Measurements from ENCODE around the gene PPP1R7.

PPP1R7 gene

DNA sequence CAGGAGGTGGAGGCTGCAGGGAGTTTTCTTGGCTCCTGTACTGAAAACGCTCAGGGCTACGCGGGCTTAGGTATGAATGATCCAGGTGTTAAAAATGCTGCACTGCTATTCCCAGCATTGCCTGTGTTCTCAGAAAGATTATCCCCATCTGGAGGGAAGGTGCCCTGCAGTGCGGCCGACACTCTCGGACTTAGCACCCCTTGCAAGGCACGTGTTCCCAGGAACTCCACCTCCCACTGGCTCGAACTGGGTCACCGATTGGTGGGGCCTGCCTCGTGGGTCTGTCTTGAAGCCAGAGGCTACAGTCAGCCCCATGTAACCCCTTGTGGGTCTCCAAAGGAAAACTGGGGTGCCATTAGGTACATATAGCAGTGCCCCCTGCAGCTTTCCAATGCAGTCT, 63.9 kb downstream of the PPP1R7 start:
- no peak for DNase-seq (ENCODE audit: low read depth)

DNA sequence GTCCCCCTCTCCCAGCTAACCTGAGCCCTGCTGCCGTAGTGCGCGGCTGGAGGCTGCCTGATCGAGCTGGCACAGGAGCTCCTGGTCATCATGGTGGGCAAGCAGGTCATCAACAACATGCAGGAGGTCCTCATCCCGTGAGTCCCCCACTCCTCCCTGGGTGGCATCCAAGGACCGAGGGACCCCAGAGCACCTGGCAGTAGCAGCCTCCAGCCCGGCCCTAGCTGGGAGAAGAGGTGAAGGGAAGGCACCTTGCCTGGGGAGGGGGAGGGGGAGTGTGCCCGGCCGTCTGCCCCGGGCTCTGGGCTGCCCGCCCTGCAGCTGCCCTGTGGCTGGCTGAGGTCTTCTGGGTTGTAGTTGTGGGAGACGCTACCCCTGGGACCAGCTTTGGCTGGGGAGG, 64.5 kb downstream of the PPP1R7 start:
- no peak for DNase-seq (ENCODE audit: low read depth)

DNA sequence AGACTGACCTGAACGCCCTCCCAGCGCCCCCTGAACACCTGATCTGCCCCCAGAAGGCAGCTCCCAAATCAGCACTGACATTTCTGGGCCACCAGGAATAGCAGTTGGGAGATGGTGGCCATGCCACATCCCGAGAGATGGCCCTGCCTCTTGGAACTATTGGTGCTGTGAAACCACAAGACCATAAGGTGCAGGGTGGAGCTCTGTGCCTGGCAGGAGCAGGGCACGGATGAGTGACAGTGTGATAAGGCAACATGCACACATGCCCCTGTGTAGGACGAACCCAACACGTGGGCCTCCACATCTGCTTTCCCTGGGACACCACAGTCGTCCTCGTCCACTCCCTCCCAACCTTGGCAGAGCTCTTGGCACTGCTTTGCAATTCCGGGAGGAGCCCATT, 65.2 kb downstream of the PPP1R7 start:
- DNase-seq (ENCODE audit: low read depth) = no peak

DNA sequence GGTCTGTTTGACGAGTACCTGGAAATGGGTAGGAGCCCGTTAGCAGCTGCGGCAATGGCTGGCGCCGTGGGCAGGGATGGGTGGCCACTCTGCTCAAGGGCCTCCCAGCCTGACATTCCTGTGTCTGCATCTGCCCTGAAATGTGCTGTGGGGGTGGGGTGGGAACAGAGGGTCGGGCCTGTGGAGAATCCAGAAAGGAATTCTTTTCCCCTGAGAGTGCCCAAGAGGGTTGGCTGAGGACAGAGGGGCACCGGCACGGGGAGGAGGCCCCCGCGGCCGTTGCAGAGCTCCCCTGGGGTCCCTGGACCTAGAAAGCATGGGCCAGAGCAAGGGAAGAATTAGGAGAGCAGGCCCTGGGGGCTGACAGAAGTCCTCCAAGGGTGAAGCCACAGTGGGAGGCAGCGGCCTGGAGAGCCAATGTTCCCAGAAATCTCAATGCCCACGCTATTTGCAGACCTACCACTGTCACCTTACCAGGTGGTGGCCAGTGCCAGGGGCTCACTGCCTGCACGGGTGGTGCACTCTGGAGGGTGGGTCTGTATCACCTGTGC, 66.0 kb downstream of the PPP1R7 start:
- no peak for DNase-seq (ENCODE audit: low read depth)

DNA sequence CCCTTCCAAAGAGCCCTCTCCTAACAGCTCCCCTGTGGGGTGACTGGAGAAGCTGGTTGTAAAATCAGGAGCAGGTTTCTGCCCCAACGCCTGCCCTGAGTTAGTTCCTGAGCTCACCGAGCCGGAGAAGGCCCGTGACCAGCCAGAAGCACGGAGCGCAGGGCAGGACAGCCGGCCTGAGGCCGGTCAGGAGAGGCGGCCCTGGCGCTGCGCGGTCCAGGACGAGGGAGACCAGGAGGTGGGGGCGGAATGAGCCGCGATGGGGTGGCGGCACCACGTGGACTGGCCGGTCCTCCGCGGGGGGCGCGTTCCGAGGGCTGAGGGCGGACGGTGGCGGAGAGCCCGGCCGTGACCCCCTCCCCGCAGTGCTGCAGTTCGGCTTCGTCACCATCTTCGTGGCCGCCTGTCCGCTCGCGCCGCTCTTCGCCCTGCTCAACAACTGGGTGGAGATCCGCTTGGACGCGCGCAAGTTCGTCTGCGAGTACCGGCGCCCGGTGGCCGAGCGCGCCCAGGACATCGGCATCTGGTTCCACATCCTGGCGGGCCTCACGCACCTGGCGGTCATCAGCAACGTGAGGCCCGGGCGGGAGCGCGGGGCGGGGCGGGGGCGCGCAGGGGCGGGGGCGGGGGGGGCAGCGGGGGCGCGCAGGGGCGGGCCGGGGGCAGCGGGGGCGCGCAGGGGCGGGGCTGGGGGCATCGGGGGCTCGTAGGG, 67.2 kb downstream of the PPP1R7 start:
- no peak for DNase-seq (ENCODE audit: low read depth)

DNA sequence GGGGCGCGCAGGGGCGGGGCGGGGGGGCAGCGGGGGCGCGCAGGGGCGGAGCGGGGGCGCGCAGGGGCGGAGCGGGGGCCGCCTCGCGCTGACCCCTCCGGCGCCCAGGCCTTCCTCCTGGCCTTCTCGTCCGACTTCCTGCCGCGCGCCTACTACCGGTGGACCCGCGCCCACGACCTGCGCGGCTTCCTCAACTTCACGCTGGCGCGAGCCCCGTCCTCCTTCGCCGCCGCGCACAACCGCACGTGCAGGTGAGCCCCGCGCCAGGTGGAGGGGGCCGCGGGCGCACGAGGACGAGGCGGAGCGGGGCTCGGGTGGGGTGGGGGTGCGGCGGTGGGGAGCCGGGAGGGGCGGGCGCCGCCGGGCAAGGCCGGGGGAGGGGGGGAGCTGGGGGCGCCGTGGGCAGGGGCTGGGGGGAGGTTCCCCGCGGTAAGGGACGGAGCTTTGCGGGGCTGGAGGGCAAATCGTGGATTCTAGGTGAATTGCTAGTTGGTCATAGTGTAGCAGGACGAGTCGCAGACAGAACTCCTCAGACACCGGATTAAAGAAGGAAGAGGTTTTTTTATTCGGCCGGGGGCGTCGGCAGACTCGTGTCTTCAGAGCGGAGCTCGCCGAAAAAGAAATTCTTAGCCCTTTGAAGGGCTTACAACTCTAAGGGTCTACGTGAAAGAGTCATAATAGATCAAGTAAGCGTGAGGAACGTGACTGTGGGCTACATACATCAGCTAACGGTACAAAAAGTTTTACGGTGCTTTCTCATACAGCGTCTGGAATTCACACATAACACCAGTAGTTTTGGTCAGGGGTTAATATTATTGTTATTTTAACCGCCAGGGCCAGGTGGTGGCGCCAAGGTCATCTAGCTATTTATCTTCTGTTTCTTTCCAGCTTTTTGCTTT, 68.1 kb downstream of the PPP1R7 start:
- DNase-seq (ENCODE audit: low read depth) = no peak

DNA sequence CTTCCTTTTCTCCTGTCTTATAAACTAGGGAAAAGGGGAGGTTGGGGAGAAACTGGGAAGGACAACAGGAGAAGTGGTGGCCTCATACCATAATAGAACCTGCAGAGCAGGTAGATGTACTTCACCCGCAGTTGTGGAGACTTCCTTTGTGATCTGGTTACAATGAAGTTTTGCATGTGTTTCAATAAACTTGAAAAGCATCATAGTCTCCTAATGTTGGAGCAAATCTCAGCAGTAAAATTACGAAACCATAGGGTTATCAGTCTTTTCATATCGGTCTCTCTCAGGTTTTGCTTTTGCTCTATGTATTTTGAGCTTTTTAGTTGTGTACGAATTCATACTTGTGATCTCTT, 68.7 kb downstream of the PPP1R7 start:
- no peak for DNase-seq (ENCODE audit: low read depth)

DNA sequence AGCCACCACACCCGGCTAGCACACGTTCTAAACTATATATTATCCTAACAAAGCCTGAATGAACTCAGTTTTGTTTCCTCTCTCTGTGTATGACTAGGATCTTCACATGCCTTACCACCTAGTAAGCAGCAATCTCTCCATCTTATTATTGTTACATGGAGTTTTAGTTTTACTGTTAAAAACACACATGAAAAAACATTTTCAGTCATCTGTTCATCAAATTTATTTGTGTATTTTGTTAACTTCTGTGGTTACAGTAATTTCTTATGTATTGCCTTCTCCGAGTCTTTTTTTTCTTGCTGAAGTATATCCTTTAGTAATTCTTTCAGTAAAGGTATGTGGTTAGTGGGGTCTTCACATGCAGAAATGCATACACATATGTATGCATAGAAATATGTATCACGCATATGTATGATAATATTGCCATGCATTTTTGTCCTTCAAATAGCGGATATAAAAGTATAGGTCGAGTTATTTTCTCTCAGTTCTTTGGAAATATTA, 69.6 kb downstream of the PPP1R7 start:
- no peak for DNase-seq (ENCODE audit: low read depth)

DNA sequence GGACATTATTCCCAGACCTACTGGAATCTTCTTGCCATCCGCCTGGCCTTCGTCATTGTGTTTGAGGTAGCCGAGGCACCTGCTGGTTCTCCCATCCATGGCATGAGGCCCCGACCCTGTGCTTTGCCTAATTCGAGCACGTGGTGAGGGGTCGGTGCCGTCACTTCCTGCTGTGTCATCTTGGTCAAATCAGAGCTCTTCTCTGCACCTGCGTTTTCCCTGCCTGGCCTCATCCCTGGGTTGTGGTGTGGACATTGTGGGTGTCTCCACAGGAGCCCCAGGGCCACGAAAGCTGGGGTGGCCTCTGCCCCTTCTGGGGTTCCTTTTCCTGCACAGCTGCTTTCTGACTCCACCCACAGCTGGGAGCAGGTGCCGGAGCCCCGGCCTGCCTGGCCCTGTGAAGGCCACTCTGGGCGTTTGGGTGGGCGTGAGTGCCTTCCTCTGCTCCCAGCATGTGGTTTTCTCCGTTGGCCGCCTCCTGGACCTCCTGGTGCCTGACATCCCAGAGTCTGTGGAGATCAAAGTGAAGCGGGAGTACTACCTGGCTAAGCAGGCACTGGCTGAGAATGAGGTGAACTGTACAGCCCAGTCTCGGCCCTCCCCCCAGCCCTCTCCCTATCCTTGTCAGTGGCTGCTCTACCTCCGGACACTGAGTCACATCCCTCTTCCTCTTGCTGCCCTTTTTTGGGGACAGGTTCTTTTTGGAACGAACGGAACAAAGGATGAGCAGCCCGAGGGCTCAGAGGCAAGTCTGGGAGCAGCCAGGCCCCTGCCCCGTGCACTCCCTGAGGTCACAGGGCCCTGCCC, 73.1 kb downstream of the PPP1R7 start:
- DNase-seq (ENCODE audit: low read depth) = no peak

DNA sequence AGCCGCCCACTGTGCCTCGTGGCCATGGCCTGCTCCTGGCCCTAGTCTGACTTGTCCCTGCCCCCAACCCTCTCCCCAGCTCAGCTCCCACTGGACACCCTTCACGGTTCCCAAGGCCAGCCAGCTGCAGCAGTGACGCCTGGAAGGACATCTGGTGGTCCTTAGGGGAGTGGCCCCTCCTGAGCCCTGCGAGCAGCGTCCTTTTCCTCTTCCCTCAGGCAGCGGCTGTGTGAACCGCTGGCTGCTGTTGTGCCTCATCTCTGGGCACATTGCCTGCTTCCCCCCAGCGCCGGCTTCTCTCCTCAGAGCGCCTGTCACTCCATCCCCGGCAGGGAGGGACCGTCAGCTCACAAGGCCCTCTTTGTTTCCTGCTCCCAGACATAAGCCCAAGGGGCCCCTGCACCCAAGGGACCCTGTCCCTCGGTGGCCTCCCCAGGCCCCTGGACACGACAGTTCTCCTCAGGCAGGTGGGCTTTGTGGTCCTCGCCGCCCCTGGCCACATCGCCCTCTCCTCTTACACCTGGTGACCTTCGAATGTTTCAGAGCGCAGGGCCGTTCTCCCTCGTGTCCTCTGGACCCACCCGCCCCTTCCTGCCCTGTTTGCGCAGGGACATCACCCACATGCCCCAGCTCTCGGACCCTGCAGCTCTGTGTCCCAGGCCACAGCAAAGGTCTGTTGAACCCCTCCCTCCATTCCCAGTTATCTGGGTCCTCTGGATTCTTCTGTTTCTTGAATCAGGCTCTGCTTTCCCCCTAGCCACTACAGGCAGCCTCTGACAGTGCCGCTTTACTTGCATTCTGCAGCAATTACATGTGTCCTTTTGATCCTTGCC, 74.0 kb downstream of the PPP1R7 start:
- DNase-seq (ENCODE audit: low read depth) = no peak

DNA sequence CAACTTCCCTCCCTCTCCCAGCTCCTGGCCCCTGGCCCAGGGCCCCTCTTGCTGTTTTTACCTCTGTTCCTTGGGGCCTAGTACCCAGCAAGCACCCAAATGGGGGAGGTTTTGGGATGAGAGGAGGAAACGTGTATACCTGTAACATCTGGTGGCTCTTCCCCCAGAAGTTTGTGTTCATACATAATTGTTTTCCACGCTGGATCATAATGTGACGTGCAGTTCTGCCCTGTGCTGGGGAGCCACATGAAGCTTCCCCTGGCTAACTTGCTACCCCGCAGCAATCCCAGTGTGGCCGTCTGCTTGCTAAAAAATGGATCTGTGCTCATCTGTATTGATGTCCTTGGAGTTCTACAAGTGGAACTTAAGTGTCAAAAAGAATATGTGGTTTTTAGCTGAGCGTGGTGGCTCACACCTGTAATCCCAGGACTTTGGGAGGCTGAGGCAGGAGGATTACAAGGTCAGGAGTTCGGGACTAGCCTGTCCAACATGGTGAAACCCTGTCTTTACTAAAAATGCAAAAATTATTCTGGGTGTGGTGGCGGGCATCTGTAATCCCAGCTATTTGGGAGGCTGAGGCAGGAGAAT, 74.7 kb downstream of the PPP1R7 start:
- no peak for DNase-seq (ENCODE audit: low read depth)

DNA sequence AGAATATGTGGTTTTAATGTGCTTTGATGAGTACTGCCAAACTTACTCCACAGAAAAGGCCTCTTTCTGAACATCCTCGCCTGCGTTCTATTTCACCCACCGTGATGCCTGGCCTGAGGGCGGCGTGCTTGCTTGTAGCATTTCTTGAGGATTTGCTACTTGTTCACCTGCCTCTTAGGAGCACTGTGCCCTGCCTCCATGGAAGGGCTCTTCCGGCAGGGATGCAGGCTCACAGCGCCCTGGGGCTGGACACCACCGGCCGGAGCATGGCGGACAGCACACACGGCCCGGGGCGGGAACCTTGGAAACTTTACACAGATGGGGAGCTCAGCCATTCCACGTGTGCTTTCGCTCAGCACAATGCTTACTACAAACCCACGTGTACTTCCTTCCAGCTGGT, 75.3 kb downstream of the PPP1R7 start:
- no peak for DNase-seq (ENCODE audit: low read depth)

DNA sequence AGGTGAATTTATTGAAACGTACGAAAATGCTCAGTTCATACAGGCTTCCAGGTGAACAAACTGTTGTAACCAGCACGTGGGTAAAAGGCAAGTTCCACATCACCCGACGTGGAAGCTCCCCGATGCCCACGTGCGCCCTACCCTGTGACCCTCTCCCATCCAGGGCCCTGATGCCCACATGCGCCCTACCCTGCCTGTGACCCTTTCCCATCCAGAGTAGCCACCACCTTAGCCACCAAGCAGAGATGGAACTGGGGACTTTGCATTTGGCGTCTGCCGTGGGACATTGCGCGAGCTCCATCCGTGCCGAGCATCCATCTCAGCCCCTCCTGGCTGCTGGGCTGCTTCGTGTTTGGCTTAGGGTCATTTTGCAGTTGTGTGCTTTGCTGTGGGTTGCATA, 75.7 kb downstream of the PPP1R7 start:
- no peak for DNase-seq (ENCODE audit: low read depth)

DNA sequence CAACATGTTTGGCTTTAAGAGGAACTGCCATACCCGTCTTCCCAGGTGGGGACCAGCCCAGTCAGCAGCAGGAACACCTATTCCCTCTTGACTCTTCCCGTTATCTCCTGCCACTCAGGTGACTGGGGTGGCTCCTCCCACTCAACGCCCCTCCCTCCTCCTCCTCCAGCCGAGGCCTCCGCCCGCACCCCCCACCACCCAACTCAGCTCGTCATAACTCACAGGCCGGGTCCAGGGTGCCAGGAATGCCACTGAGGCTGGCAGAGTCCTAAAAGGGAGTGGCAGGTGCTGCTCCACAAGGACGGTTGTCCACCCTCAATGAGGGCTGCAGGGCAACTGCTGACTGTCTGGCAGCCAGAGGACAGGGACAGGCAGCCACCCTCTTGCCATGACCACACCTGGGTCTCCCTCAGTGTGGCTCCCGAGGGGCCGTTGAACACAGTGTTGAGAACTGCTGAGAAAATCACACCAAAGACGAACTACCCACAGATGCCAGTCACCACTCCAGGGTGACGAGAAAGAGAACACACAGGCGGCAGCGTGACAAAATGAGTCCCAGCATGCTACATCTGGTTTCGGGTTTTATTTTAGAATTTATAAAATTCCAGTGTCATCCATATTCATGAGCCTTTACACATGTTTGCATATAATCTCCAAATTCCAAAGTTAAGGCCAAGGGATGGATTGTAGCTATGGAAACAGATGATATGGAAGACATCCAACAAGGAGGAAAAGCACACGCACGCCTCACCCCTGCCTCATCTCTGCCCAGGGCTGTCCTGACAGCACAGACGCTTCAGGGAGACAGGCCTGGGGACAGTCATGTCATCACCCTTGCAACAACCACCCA, 76.7 kb downstream of the PPP1R7 start:
- DNase-seq (ENCODE audit: low read depth) = no peak

DNA sequence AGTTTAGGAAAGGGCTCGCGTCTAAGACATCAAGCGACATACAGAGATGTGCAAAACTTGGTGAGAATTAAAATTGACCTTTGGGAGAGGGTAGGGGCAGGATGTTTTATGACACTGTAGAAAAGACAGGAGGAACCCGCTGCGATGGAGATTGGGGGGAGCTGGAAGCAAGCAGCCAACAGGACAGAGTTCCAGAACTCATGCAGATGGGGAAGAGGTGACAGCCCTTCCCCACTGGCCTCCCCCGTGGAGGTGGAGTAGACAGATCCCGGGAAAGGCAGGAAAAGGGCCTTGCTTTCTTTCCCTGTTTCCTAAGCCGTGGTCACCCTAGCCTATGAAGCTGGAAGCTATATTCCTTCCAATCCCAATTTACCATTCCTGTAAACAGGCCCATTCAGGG, 77.3 kb downstream of the PPP1R7 start:
- DNase-seq (ENCODE audit: low read depth) = no peak

DNA sequence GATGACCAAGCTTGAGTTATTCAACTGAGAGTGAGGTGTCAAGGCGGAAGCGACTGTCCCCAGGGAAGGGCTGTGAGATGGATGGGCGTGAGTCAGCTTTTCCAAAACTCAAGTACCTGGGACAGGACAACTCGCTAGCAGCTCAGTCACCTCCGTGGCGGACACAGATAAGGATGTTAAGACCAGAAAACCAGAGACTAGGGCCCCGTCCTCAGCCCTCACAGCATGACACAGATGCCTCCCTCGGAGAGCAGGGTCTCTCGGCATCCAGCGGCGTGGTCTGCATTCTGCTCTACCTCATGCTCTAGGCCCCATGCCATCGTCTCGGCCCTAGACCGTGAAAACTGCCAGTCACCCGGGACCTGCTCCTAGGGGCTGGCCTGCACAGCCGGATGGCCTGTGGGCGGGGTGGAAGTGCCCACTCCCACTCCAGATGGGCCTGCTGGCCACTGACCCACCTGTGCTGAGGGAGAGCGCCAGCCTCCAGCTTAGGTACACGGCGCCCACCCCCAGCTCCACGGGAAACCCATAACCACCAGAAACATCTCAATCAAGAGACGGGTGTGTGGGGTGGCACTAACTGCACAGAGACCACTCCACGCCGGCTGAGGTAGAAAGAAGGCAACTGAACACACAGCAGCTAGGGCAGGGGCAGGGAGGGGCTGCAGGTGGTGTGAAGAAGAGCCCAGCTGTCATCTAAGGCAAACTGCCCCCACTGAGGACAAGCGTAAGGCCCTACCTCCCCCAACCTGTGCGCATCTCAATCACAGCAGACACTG, 78.0 kb downstream of the PPP1R7 start:
- no peak for DNase-seq (ENCODE audit: low read depth)

DNA sequence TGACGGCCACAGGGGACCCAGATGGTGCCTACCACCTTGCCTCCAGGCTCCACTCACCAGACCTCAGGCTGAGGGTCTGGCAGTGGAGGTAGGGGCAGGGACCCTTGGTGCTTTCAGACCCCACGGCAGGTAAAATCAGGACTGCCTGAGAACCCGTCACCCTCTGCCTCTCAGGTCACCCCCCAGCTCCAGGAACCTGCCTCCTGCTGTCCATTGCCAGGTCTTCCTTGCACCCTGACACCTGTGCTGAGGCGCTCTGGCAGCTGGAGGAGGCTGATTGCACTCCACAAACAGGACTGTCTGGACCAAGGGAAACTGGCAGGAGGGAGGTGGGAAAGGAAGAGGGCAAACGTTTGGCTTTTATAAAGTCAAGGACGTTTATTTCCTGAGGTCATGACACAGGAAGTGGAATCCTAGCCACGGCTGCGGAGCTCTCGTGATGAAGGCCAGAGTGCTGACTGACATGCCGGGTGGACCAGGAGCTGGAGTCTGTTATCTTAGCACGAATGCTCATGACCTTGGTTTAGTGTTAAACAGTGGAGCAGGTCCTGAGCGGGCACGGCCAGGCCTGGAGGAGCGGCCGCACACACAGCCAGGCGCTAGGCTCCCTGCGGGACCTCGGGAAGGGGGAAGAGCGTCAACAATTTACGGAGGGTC, 78.7 kb downstream of the PPP1R7 start:
- DNase-seq (ENCODE audit: low read depth) = no peak

DNA sequence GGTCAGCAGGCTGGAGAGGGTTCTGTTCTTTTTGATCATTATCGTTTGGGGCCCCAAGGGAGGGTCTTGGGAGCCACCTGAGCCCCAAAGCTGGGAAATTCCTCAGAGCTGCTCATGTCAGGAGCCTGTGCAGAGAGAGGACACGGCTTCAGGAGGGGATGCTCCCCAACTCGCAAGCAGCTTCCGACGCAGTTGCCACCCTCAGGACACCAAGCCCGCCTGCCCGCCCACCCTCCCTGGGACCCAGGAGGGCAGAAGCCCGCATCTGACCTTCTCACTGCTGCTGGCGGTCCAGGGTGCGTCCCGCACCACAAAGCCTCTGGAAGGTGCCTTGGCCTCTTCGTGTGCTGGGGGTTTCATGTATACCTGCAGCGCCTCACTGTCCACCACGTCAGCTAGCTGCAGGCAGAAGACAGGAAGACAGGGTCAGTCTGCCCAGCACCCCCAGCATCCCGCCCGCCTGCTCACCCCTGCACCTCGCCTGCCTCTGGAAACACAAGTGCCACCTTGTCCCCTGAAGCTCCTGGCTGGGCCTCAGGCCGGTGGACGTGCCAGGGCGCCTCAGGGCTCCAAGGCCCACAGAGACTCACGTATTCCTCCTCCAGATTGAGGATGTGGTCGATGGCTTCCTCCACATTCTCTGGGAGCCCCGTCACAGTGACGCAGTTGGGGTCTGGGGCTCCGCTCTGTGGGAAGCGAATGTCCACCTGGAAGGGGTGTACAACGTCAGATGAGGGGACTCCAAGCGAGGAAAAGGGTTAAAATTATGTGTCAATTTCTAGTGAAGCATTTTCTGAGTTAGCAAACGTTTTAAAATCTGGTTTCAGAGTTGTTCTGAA, 79.5 kb downstream of the PPP1R7 start:
- DNase-seq (ENCODE audit: low read depth) = no peak

All from GM04503 (cell line).